H1 (cell line): Measurements from ENCODE around the gene IL27RA. TPM values are rescaled to one million over a fixed set of nuclear protein-coding genes. Genes with fewer than 3 reads are reported as not detected.

Experiments
- ATF2 ChIP-seq: IDR thresholded peaks from 2 replicates; pipeline ENCODE4 v1.6.1; 2012; ENCODE audit warnings: low read length, inconsistent platforms
- HDAC2 ChIP-seq, 2 experiments: fragments of 300-600 bp in 1 of 2; sonication (generic) in 1 of 2; IDR thresholded peaks; 2 replicates each; pipeline ENCODE4 v1.6.1; 2011 to 2012; ENCODE audit warnings: low read depth in 2 of 2, low read length in 2 of 2, mild to moderate bottlenecking in 2 of 2, moderate library complexity in 2 of 2, borderline replicate concordance in 1 of 2, inconsistent platforms in 1 of 2
- NRF1 ChIP-seq: IDR thresholded peaks from 2 replicates; pipeline ENCODE4 v1.6.1; 2011; ENCODE audit warnings: mild to moderate bottlenecking, low read depth, low read length, improper control_type of control experiment
- POU5F1 ChIP-seq: IDR thresholded peaks from 2 replicates; pipeline ENCODE4 v1.6.1; 2011; ENCODE audit warnings: low read depth, mild to moderate bottlenecking, low read length, moderate library complexity
- SRF ChIP-seq: IDR thresholded peaks from 2 replicates; pipeline ENCODE4 v1.6.1; 2011; ENCODE audit warnings: mild to moderate bottlenecking, low read depth, low read length, moderate library complexity
- TBP ChIP-seq: IDR thresholded peaks from 2 replicates; pipeline ENCODE4 v1.6.1; 2011; ENCODE audit warnings: low read depth, low read length, improper control_type of control experiment
- polyA plus RNA-seq, 7 experiments: library from polyadenylated mRNA; depleted of rRNA in 3 of 7; stranded (reverse) in 5 of 7; unstranded in 2 of 7; fragments of >200 nt in 5 of 7; fragments of 200-250 nt in 2 of 7; gene quantifications; 1 replicate in 5 of 7; 2 replicates in 1 of 7; 4 replicates in 1 of 7; pipeline versions ENCODE4 v1.2.1 to v1.2.3, GENCODE V29; 2011 to 2013; ENCODE audit warnings: missing spikeins in 2 of 7, mixed read lengths in 2 of 7
- total RNA-seq: library from RNA; stranded (reverse); fragmentation: NEBNext Ultra II Directional; extraction: Animal tissue kit (Norgen Biotek cat#: 25700); gene quantifications from 2 replicates; pipeline ENCODE4 v1.2.1, GENCODE V29; 2021
- TF ChIP-seq, protein P1 (sequence below): fragments of 300-600 bp; sonication (generic); IDR thresholded peaks from 2 replicates; pipeline ENCODE4 v1.7.1; 2012; ENCODE audit warnings: low read length, moderate library complexity, mild to moderate bottlenecking, inconsistent platforms; ENCODE audit not compliant: insufficient replicate concordance
- TF ChIP-seq, protein P2 (sequence below): IDR thresholded peaks from 2 replicates; pipeline ENCODE4 v1.6.1; 2012; ENCODE audit warnings: inconsistent platforms

IL27RA gene
- total and polyA plus RNA-seq, 2 of the 8 experiments (the other 6 are each of a cell fraction or from before 2014, with no cell fraction given) = 9.9 to 14.7 TPM

DNA sequence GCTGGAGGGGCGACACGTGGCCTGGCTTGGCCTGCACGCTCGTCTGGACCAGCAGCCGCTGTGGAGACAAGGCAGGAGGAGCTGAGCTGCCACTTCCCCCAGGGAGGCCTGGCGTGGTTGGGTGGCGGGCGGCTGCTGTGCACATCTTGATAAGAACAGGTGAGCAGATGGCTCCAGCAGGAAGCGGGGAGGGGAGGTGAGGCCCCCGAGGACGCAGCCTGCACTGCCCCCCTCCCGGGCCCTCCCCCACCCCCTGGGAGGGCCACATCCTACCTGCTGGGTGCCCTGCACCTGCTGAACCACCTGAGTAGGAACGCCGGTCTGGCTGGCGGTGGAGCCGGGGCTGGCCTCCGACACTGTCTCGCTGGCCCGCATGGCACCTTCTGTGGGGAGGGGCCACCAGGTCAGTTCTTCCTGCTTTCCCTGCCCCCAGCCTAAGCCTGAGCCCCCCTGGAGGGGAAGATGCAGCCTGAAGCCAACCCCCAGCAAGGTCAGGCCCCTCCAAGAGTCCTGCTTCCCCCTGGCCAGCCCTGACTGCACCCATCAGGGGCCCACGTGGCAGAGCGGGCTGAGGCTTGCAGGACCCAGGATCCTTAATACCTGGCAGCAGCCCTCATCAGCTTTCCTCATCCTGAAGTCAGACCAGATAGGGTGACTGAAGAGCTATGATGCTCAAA, 48.2 kb upstream of the IL27RA start (continued):
- TF ChIP-seq, protein P1, sequence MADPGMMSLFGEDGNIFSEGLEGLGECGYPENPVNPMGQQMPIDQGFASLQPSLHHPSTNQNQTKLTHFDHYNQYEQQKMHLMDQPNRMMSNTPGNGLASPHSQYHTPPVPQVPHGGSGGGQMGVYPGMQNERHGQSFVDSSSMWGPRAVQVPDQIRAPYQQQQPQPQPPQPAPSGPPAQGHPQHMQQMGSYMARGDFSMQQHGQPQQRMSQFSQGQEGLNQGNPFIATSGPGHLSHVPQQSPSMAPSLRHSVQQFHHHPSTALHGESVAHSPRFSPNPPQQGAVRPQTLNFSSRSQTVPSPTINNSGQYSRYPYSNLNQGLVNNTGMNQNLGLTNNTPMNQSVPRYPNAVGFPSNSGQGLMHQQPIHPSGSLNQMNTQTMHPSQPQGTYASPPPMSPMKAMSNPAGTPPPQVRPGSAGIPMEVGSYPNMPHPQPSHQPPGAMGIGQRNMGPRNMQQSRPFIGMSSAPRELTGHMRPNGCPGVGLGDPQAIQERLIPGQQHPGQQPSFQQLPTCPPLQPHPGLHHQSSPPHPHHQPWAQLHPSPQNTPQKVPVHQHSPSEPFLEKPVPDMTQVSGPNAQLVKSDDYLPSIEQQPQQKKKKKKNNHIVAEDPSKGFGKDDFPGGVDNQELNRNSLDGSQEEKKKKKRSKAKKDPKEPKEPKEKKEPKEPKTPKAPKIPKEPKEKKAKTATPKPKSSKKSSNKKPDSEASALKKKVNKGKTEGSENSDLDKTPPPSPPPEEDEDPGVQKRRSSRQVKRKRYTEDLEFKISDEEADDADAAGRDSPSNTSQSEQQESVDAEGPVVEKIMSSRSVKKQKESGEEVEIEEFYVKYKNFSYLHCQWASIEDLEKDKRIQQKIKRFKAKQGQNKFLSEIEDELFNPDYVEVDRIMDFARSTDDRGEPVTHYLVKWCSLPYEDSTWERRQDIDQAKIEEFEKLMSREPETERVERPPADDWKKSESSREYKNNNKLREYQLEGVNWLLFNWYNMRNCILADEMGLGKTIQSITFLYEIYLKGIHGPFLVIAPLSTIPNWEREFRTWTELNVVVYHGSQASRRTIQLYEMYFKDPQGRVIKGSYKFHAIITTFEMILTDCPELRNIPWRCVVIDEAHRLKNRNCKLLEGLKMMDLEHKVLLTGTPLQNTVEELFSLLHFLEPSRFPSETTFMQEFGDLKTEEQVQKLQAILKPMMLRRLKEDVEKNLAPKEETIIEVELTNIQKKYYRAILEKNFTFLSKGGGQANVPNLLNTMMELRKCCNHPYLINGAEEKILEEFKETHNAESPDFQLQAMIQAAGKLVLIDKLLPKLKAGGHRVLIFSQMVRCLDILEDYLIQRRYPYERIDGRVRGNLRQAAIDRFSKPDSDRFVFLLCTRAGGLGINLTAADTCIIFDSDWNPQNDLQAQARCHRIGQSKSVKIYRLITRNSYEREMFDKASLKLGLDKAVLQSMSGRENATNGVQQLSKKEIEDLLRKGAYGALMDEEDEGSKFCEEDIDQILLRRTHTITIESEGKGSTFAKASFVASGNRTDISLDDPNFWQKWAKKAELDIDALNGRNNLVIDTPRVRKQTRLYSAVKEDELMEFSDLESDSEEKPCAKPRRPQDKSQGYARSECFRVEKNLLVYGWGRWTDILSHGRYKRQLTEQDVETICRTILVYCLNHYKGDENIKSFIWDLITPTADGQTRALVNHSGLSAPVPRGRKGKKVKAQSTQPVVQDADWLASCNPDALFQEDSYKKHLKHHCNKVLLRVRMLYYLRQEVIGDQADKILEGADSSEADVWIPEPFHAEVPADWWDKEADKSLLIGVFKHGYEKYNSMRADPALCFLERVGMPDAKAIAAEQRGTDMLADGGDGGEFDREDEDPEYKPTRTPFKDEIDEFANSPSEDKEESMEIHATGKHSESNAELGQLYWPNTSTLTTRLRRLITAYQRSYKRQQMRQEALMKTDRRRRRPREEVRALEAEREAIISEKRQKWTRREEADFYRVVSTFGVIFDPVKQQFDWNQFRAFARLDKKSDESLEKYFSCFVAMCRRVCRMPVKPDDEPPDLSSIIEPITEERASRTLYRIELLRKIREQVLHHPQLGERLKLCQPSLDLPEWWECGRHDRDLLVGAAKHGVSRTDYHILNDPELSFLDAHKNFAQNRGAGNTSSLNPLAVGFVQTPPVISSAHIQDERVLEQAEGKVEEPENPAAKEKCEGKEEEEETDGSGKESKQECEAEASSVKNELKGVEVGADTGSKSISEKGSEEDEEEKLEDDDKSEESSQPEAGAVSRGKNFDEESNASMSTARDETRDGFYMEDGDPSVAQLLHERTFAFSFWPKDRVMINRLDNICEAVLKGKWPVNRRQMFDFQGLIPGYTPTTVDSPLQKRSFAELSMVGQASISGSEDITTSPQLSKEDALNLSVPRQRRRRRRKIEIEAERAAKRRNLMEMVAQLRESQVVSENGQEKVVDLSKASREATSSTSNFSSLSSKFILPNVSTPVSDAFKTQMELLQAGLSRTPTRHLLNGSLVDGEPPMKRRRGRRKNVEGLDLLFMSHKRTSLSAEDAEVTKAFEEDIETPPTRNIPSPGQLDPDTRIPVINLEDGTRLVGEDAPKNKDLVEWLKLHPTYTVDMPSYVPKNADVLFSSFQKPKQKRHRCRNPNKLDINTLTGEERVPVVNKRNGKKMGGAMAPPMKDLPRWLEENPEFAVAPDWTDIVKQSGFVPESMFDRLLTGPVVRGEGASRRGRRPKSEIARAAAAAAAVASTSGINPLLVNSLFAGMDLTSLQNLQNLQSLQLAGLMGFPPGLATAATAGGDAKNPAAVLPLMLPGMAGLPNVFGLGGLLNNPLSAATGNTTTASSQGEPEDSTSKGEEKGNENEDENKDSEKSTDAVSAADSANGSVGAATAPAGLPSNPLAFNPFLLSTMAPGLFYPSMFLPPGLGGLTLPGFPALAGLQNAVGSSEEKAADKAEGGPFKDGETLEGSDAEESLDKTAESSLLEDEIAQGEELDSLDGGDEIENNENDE = no peak
- no peak for TF ChIP-seq ATF2
- TF ChIP-seq, protein P2, sequence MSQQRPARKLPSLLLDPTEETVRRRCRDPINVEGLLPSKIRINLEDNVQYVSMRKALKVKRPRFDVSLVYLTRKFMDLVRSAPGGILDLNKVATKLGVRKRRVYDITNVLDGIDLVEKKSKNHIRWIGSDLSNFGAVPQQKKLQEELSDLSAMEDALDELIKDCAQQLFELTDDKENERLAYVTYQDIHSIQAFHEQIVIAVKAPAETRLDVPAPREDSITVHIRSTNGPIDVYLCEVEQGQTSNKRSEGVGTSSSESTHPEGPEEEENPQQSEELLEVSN = no peak
- TF ChIP-seq SRF = no peak
- no peak for TF ChIP-seq NRF1
- no peak for TF ChIP-seq TBP
- TF ChIP-seq POU5F1 = no peak
- TF ChIP-seq HDAC2 (IDR thresholded peaks at IDR 0.05; ENCODE audit: borderline replicate concordance in 1 of 2, low read depth in 2 of 2, low read length in 2 of 2) = no peak
